ENCODE data around the gene ABCC4.

DNA sequence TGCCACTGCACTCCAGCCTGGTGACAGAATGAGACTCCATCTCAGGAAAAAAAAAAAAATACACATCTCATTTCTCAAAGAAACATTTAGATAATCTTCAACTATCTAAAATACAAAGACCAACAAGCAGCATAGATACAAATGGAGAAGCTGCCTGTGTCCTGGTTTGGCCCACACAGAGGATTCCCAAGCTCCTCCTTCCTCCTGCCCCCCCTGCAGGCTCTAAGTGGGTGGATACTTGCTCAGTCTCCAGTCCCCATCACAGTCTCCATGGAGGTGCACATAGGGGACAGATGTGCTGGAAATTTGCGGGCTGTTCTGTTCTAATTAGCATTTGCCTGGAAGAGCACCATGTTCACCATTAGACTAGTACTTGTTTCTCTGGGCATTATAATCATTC, 59.9 kb downstream of the ABCC4 start:
- TF ChIP-seq EP300 (IDR thresholded peaks at IDR 0.05), result no peak
- TF ChIP-seq POLR2A (IDR thresholded peaks at IDR 0.05), result no peak

All from suprapubic skin (tissue), 2 donors.